B cell (primary cell): ENCODE data around the gene SULT1A2. TPM values are rescaled to one million over a fixed set of nuclear protein-coding genes. Genes with fewer than 3 reads are reported as not detected.
A peak's percentile ranks its signal among the peaks of the same experiment; 100 is the strongest.
"Not testable (repeated sequence)": the region's sequence is repeated elsewhere in the genome, so short reads cannot be mapped to it uniquely, and the experiment has no call there.

Source experiments
- ATAC-seq: fragments of 200-7000 bp; cut with Tn5 transposase; one replicate; pipeline ENCODE4 v1.10.0; 2021; ENCODE audit warnings: low read depth, mild to moderate bottlenecking, moderate number of reproducible peaks, moderate library complexity
- CTCF ChIA-PET: fragments of 350-600 bp; sonication (Branson Sonifier 250); formaldehyde crosslinking; loops from one replicate; lab custom pipeline; 2021; ENCODE audit warnings: antibody characterized with exemption, inconsistent platforms; lab: Charles Lee
- POLR2A ChIA-PET: fragments of 350-600 bp; sonication (Branson Sonifier 250); formaldehyde crosslinking; loops from one replicate; lab custom pipeline; 2021; ENCODE audit warnings: antibody characterized with exemption; lab: Charles Lee
- DNase-seq: peaks from one replicate; pipeline ENCODE4 v3.0.0; 2013
- H2AFZ ChIP-seq: 2 replicates; pipeline ENCODE4 v1.6.1; 2012; ENCODE audit warnings: mild to moderate bottlenecking, low read depth, low read length; ENCODE audit not compliant: insufficient read depth, poor library complexity, severe bottlenecking
- H3K27ac ChIP-seq, 2 donors: 1 replicate in 1 of 2; 2 replicates in 1 of 2; pipeline ENCODE4 v1.5.1; 2012 to 2013; ENCODE audit warnings: low read length in 2 of 2, mild to moderate bottlenecking in 2 of 2, moderate library complexity in 1 of 2
- H3K27me3 ChIP-seq, 4 experiments: fragments of 200-600 bp in 1 of 4; sonication (generic) in 1 of 4; replicated peaks in 1 of 4; 1 replicate in 2 of 4; 2 replicates in 2 of 4; pipeline versions ENCODE4 v1.6.1 to v1.7.0; 2013 to 2016; ENCODE audit warnings: low read length in 3 of 4, mild to moderate bottlenecking in 2 of 4, mixed read lengths in 1 of 4, moderate library complexity in 1 of 4; ENCODE audit not compliant: insufficient read depth in 4 of 4, control insufficient read depth in 3 of 4; ENCODE audit errors: control extremely low read depth in 1 of 4
- H3K36me3 ChIP-seq, 2 experiments: replicated peaks in 1 of 2; 1 replicate in 1 of 2; 2 replicates in 1 of 2; pipeline versions ENCODE4 v1.6.1 to v1.7.1; 2013; ENCODE audit warnings: low read length in 1 of 2; ENCODE audit not compliant: insufficient read depth in 2 of 2, control insufficient read depth in 1 of 2; ENCODE audit errors: control extremely low read depth in 1 of 2, extremely low read depth in 1 of 2
- H3K4me1 ChIP-seq, 2 donors: fragments of 200-600 bp in 1 of 2; sonication (generic) in 1 of 2; 1 replicate in 1 of 2; 2 replicates in 1 of 2; pipeline versions ENCODE4 v1.5.1 to v1.6.1; 2013 to 2017; ENCODE audit warnings: low read length in 2 of 2; ENCODE audit not compliant: control insufficient read depth in 2 of 2, insufficient read depth in 2 of 2
- H3K4me2 ChIP-seq: replicated peaks from 2 replicates; pipeline ENCODE3; 2012; ENCODE audit warnings: mild to moderate bottlenecking, low read depth, low read length; ENCODE audit not compliant: poor library complexity, severe bottlenecking
- H3K4me3 ChIP-seq, 5 experiments: fragments of 200-600 bp in 1 of 5; sonication (generic) in 1 of 5; 1 replicate in 3 of 5; 2 replicates in 2 of 5; pipeline versions ENCODE4 v1.5.1 to v1.7.0; 2011 to 2016; ENCODE audit warnings: low read length in 4 of 5, mild to moderate bottlenecking in 4 of 5, low read depth in 2 of 5, control low read depth in 1 of 5, moderate library complexity in 1 of 5; ENCODE audit not compliant: insufficient read depth in 1 of 5; ENCODE audit errors: control extremely low read depth in 1 of 5, extremely low read depth in 1 of 5
- H3K79me2 ChIP-seq: fragments of 200-600 bp; sonication (generic); one replicate; pipeline ENCODE4 v1.6.0; 2016; ENCODE audit warnings: low read length; ENCODE audit not compliant: control insufficient read depth, insufficient read depth
- H3K9ac ChIP-seq: fragments of 200-600 bp; sonication (generic); 2 replicates; pipeline ENCODE4 v1.6.1; 2017; ENCODE audit warnings: mild to moderate bottlenecking, low read length, moderate library complexity
- H3K9me3 ChIP-seq, 3 donors: one replicate each; pipeline versions ENCODE4 v1.6.1 to v1.7.1; 2013; ENCODE audit warnings: low read length in 2 of 3; ENCODE audit not compliant: control insufficient read depth in 2 of 3, insufficient read depth in 1 of 3; ENCODE audit errors: control extremely low read depth in 1 of 3
- H4K20me1 ChIP-seq: 2 replicates; pipeline ENCODE4 v1.6.0; 2012; ENCODE audit warnings: mild to moderate bottlenecking, low read length; ENCODE audit not compliant: insufficient read depth, control insufficient read depth, poor library complexity, severe bottlenecking
- H3K27ac Mint-ChIP-seq: one replicate; pipeline ENCODE4 v1.8.0; 2021; ENCODE audit warnings: mixed read lengths
- H3K27me3 Mint-ChIP-seq: one replicate; pipeline ENCODE4 v1.8.0; 2021; ENCODE audit warnings: mixed read lengths
- H3K4me1 Mint-ChIP-seq: one replicate; pipeline ENCODE4 v1.8.0; 2021; ENCODE audit warnings: mixed read lengths
- H3K4me3 Mint-ChIP-seq: one replicate; pipeline ENCODE4 v1.8.0; 2021; ENCODE audit warnings: mixed read lengths
- H3K9me3 Mint-ChIP-seq: one replicate; pipeline ENCODE4 v1.8.0; 2022; ENCODE audit warnings: mixed read lengths; ENCODE audit not compliant: insufficient read depth
- CTCF ChIP-seq: fragments of 200-600 bp; IDR thresholded peaks from one replicate; pipeline ENCODE4 v1.8.0; 2022; ENCODE audit warnings: antibody characterized with exemption, mild to moderate bottlenecking
- WGBS: methylation state at CpG from one replicate; pipeline ENCODE4 v1.1.5; 2013; ENCODE audit warnings: missing lambda C conversion rate; ENCODE audit not compliant: insufficient coverage; 5-methylcytosine and 5-hydroxymethylcytosine counted together
- intact Hi-C: fragments of 100-400 bp; cut with micrococcal nuclease; formaldehyde crosslinking; loops from one replicate; pipeline ENCODE4 v1.10.0; 2022
- polyA plus RNA-seq: library from polyadenylated mRNA; depleted of rRNA; stranded (reverse); fragments of >200 nt; gene quantifications from 2 replicates; pipeline ENCODE4 v1.2.3, GENCODE V29; 2012
- total RNA-seq, 2 donors: library from RNA; stranded (reverse); fragments of 120-200 nt in 1 of 2; gene quantifications; 1 replicate in 1 of 2; 2 replicates in 1 of 2; pipeline versions ENCODE4 v1.2.3 to v1.2.4, GENCODE V29; 2013 to 2022

The SULT1A2 gene
- total and polyA plus RNA-seq, 2 donors (not counting 1 experiment from before 2014, with no cell fraction given): 0.32 TPM; not detected in 1

GRCh38 chr16:28616224-28616577, 19.4 kb upstream of the SULT1A2 start:
- H3K4me2 ChIP-seq, H3K36me3 ChIP-seq, H3K9me3 ChIP-seq, H3K4me1 ChIP-seq, H2AFZ ChIP-seq, CTCF ChIA-PET, intact Hi-C loops, H3K79me2 ChIP-seq, H3K27ac Mint-ChIP-seq, H3K4me3 ChIP-seq, H3K27me3 Mint-ChIP-seq, H3K27me3 ChIP-seq, H3K4me1 Mint-ChIP-seq, H3K9me3 Mint-ChIP-seq, H3K27ac ChIP-seq, ATAC-seq, POLR2A ChIA-PET, DNase-seq, H3K4me3 Mint-ChIP-seq, H4K20me1 ChIP-seq, H3K9ac ChIP-seq: not testable (repeated sequence)
- TF ChIP-seq CTCF: peak; percentile 4
- WGBS: 90% methylated on average over 4 of the region's 7 CpGs

GRCh38 chr16:28615486-28616223, 18.8 kb upstream of the SULT1A2 start:
- H3K27me3 Mint-ChIP-seq, H3K4me1 Mint-ChIP-seq, H3K36me3 ChIP-seq, H3K79me2 ChIP-seq, POLR2A ChIA-PET, DNase-seq, H3K4me1 ChIP-seq, H3K4me3 Mint-ChIP-seq, H2AFZ ChIP-seq, H3K4me2 ChIP-seq, H3K9me3 ChIP-seq, CTCF ChIA-PET, H3K27ac Mint-ChIP-seq, intact Hi-C loops, H3K9me3 Mint-ChIP-seq, H3K4me3 ChIP-seq, ATAC-seq, H3K9ac ChIP-seq, H3K27ac ChIP-seq, H4K20me1 ChIP-seq, H3K27me3 ChIP-seq: not testable (repeated sequence)
- peak; percentile 50 for TF ChIP-seq CTCF
- WGBS: 78% methylated on average over 3 of the region's 24 CpGs

- H3K4me3 Mint-ChIP-seq, H3K27me3 ChIP-seq, POLR2A ChIA-PET, H3K4me1 ChIP-seq, H3K36me3 ChIP-seq, H3K4me1 Mint-ChIP-seq, H3K27me3 Mint-ChIP-seq, H3K9me3 ChIP-seq, ATAC-seq, H3K79me2 ChIP-seq, H3K4me2 ChIP-seq, CTCF ChIA-PET, H3K27ac Mint-ChIP-seq, DNase-seq, H4K20me1 ChIP-seq, H3K4me3 ChIP-seq, H3K9ac ChIP-seq, intact Hi-C loops, H2AFZ ChIP-seq, H3K9me3 Mint-ChIP-seq, H3K27ac ChIP-seq: not testable (repeated sequence)
- no CpG with 5 or more reads among the region's 16 CpGs for WGBS
These were observed 17.7 kb upstream of the SULT1A2 start for GRCh38 chr16:28614561-28614960.
